Measurements from ENCODE around the gene AHI1. TPM values are rescaled to one million over a fixed set of nuclear protein-coding genes. Genes with fewer than 3 reads are reported as not detected.
A peak's percentile ranks its signal among the peaks of the same experiment; 100 is the strongest.

The AHI1 gene
- total RNA-seq, 1 experiment from 2014 or later, result 18.8 TPM

- TF ChIP-seq FOXJ3 (CRISPR knock-in tag; IDR thresholded peaks at IDR 0.05; ENCODE audit: borderline replicate concordance) (no peak), NFYB (CRISPR knock-in tag; conservative IDR thresholded peaks at IDR 0.05; ENCODE audit: low read depth) (no peak), ETV6 (CRISPR knock-in tag; IDR thresholded peaks at IDR 0.05) (no peak)
Measured at GRCh38 chr6:135514706-135515105, 17.2 kb upstream of the AHI1 start (continued).

GRCh38 chr6:135506270-135506997 lies 8.9 kb upstream of the AHI1 start:
- H3K9me3 Mint-ChIP-seq, result no peaks in the 10 kb centered on the region
- peak overlapping the region; percentile 43 for H3K27ac Mint-ChIP-seq
- no peaks in the 10 kb centered on the region for H3K36me3 Mint-ChIP-seq
- H3K27me3 Mint-ChIP-seq (ENCODE audit: low read depth), result no peaks in the 10 kb centered on the region
- DNase-seq (ENCODE audit: low spot score) (no peak), ATAC-seq (peak; percentile 67)
- CTCF ChIA-PET, result interaction anchor here (1.1 to 1.5 kb wide), 4 partner anchors 8 to 720 kb away, joined by 3 to 5 read pairs (median 3); no protein-coding TSS in a partner anchor
- POLR2A ChIA-PET, result no interaction called here
- no peak overlapping the region for H3K4me3 Mint-ChIP-seq
- H3K4me1 Mint-ChIP-seq, result peaks cover 28% of the 10 kb centered on the region
- TF ChIP-seq USF1 (CRISPR knock-in tag; IDR thresholded peaks at IDR 0.05), result no peak
- no peak for TF ChIP-seq TEAD1 (CRISPR knock-in tag; IDR thresholded peaks at IDR 0.05)
- no peak for TF ChIP-seq MXD4 (CRISPR knock-in tag; IDR thresholded peaks at IDR 0.05; ENCODE audit: borderline replicate concordance)
- TF ChIP-seq RORB (CRISPR knock-in tag; IDR thresholded peaks at IDR 0.05), result no peak
- TF ChIP-seq ATF3 (CRISPR knock-in tag; conservative IDR thresholded peaks at IDR 0.05), result no peak
- no peak for TF ChIP-seq ZNF512 (CRISPR knock-in tag; IDR thresholded peaks at IDR 0.05; ENCODE audit: borderline replicate concordance)
- TF ChIP-seq AR (CRISPR knock-in tag; IDR thresholded peaks at IDR 0.05), result no peak
- no peak for TF ChIP-seq ZSCAN18 (CRISPR knock-in tag; IDR thresholded peaks at IDR 0.05)
- TF ChIP-seq IRF1 (CRISPR knock-in tag; IDR thresholded peaks at IDR 0.05), result no peak
- TF ChIP-seq AFF4 (CRISPR knock-in tag; IDR thresholded peaks at IDR 0.05; ENCODE audit: borderline replicate concordance), result no peak
- no peak for TF ChIP-seq MAX (CRISPR knock-in tag; IDR thresholded peaks at IDR 0.05)
- no peak for TF ChIP-seq FOXP1 (CRISPR knock-in tag; IDR thresholded peaks at IDR 0.05; ENCODE audit: borderline replicate concordance)
- no peak for TF ChIP-seq PRDM15 (CRISPR knock-in tag; IDR thresholded peaks at IDR 0.05)
- TF ChIP-seq TP53 (CRISPR knock-in tag; IDR thresholded peaks at IDR 0.05), result no peak
- no peak for TF ChIP-seq MLX (CRISPR knock-in tag; IDR thresholded peaks at IDR 0.05)

Data from WTC11 (cell line).